NT2/D1 (cell line): ENCODE data around the gene ACVR2B.

Experiments used
- SUZ12 ChIP-seq: IDR thresholded peaks from 2 replicates; pipeline ENCODE4 v1.6.1; 2011; ENCODE audit not compliant: insufficient read length, insufficient read depth; ENCODE audit errors: extremely low read depth
- YY1 ChIP-seq: IDR thresholded peaks from 2 replicates; pipeline ENCODE4 v1.6.1; 2011; ENCODE audit not compliant: insufficient read length, insufficient read depth
- ZNF274 ChIP-seq: IDR thresholded peaks from 2 replicates; pipeline ENCODE4 v1.6.1; 2011; ENCODE audit warnings: mild to moderate bottlenecking, low read depth, low read length

DNA sequence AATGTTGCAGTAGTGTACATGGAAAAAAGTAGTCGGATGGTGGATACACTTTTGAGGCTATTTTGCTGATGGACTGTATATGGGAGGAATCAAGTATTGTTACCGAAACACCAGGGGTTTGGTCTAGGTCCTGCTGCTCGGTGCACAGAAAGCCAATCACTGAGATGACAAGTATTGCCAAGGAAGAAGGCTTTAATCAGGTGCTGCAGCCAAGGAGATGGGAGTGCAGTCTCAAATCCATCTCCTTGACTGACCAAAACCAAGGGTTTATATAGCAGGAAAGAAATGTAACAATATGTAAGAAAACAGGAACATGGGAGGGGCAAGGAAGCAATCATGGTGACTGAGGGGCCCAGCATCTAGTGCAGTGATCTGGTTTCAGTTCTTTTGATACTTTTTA, 2.8 kb upstream of the ACVR2B start:
- TF ChIP-seq ZNF274, result no peak
- TF ChIP-seq SUZ12, result no peak
- TF ChIP-seq YY1, result no peak
